ENCODE data around the gene MYLK4.

The MYLK4 gene

DNA sequence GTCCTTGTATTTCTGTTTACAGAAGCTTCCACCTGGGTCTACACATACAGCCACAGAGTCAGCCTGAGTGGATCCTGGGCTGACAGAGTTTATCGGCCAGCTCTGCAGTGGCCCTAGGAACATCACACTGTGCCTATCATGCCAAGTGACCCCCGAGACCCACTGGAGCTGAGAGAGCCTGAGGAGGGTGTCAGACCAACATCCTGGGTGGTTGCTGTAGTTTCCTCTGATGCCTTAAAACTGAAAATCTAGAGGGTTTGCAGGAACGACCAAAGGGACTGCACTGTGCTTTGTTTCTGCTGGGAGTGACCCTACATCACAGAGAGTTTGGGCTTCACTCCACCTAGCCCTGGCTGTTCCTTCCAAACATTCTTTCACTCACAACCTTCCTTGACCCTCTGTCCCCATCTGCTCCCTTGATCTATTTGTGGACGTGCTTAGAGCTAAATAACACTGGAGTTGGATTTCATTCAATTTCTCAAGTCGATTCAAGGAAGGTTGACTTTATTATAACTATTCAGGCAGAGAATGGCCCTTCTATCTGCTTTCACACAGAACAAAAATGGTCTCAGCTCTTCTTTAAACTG, 18.1 kb downstream of the MYLK4 start:
- no peak for DNase-seq

DNA sequence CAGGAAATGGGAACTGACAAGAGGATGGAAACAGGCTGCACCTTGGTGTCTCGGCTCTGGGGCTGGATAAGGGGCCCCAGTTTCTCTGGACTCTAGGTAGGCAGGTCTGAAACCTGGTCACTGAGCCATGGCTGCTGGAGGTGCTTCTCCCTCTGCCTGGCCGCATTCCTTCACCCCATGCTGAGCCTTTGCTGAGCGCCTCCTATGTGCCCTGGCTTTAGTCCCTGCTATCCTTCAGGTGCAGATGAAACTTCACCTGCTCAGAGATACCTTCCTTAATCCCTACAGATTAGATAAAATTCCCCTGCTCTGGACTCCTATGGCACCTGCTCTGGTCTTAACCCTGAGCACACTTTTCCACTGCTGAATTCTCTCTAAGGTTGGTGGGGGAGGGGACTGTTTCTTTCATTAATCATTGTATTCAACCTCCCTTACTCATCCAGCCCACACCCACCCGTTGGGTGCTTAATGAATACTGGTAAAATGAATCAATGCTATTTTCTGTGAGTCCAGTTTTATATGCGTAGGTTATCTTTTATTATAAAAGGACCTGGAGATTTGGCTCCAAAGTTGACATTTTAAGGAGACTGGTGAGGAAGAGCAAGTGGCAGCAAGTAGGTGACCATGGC, 19.3 kb downstream of the MYLK4 start:
- no peak for DNase-seq

DNA sequence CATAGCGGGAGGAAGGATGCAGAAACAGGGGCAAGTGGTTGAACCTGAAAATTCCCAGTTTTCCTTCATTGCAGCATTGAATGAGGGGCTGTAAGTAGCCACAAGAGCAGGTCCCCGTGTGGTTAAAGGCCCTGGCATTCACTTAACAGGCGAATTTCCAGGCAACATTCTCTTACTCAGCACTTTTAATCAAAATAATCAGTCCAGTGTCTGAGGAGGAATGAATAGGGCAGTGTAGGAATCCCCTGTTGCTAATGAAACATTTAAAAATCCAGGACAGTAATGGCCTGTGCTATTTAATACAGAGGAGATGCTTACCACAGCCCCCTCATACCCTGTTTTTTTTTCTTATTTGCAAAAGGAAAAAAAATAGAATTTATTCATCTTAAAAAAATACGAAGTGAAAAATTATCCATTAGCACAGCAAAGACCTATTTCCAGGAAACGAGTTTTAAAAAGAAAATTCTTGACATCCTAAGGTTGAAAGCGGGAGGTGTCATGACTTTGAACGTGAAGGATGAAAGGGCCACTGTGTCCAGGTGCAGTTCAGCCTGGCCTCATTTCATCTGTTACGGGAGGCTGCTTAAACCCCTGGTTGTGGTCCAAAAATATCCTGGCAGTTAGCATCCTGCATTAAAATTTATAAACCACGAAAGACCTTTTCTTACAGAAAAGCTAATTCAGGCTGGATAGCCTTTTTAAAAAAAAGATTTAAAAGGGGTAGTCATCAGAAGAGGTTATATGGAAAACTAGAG, 20.2 kb downstream of the MYLK4 start:
- DNase-seq, result no peak

DNA sequence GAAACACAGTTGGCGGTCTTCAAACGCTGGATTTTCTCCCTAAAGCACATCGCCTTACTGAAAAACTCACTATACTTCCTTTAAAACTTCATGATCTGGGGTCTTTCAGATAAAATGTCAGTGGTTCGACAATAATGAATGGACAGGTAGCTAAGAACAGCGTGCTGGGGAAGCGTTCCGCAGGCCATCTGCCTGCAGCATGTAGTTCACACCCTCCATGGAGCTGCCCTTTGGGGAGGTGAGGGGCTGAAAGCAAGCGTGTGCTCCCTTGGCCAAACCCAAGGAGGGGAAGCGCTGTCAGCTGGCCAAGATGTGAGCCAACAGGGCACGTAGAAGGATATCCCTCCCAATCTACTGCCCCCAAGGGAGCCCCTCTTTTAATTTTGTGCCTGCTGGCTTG, 20.8 kb downstream of the MYLK4 start:
- DNase-seq, result no peak

DNA sequence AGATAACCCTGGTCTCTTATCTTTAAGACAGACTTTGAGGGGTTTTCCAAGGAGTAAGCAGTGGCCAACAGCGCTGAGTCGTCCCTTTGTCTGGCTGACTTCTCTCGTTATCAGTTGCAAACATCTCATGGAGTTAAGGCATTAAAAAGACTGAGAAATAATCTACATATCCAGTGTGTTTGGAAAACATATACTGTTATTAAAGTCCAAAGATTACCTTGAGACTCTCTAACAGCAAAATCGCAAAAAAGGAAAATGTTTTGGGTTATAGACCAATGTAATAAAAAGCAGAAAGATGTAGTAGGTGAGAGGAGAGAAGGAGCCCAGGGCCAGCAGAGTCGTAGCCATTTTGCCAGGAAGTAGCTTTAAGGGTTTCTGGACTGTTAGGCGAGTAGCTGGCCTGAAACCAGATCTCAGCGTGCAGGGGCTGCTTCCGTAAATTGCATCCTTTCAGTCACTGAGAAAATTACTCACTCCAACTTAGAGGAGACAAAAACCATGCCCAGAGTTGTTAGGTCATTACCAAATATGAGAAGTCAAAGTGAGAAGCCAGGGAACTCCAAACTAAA, 24.6 kb downstream of the MYLK4 start:
- peak; percentile 97 for DNase-seq

DNA sequence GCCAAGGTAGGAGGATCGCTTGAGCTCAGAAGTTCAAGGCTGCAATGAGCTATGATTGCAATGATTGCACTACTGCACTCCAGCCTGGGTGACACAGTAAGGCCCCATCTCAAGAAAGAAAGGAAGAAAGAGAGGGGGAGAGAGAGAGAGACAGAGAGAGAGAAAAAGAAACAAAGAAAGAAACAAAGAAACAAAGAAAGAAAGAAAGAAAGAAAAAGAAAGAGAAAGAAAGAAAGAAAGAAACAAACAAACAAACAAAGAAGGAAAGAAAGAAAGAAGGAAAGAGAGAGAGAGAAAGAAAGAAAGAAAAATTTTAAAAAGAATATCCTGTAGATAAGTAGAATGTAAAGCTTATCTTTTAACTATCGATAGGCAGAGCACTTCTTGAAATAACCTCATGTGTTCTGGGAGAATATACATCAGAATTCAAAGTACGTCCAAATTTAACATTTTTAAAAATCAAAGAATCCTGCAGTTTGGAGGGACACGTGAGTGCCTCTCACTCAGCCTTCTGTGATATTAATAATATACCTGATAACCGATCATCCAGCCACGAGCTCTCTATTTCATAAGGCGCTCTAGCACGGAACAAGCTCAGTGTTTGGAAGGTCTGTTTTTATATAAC, 25.2 kb downstream of the MYLK4 start:
- DNase-seq, result no peak

DNA sequence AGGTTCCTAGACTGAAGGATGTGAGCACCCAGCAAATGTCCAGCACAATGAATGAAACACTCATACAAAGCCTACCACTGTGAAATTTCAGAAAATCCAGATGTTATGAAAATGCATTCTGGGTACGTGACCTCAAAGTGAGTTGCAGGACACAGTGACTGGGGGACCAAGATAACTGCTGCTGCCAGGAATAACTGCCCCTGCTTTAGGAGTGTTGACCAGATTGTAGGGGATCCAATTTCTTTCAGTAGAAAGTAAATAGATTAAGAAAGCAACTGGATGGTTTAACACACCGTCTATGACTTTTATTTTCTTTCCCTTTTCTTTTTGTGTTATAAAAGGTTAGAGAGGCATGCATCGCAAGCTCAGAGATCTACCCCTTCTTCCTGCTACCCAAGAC, 29.5 kb downstream of the MYLK4 start:
- no peak for DNase-seq

DNA sequence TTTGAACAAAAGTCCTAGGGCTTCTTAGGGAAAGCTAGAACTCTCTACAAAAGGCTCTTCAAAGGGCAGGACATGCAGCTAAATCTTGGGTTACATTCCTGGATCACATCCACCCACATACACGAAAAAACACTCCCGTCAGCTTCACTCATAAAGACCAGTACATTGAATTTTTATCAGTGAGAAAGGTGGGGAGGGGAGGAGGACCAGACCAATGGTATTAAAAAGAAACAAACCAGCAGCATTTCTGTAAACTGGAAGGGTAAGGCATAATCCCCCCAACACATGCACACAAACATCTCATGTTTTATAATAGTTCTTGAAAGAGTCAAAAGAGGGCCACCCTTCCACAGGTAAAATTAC, 31.6 kb downstream of the MYLK4 start:
- DNase-seq, result no peak

DNA sequence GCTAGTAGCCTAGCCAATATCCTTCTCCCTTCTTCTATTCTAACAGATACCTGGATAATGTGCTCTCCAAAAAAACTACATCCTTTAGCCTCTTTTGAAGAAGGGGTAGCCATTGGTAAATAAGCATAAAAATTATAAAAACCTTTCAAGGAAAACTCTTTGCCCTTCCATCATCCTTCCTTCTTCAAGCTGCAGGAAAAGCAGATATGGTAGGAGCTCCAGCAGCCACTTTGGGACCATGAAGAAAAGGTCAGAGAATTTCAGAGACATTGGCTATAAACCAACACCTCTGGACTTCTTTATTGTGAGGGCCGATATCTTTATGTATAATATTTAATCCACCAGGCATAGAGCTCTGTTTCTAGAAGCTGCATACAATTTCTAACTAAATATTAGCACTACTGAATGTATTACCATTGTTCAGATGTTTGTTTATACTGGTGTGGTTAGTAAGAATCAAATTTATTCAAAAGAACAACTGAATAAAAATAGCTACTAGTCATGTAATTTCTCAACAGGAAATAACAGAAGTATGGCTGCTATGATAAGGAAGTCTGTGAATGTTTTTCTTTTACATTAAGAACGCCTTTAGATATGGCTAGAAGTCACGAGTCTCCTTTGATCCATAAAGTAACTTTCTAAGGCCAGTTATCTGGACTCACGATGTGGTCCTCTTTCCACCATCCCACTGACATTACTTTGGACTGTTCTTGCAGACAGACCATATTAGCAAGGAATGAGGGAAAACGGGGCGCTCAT, 32.2 kb downstream of the MYLK4 start:
- peak; percentile 40 for DNase-seq

DNA sequence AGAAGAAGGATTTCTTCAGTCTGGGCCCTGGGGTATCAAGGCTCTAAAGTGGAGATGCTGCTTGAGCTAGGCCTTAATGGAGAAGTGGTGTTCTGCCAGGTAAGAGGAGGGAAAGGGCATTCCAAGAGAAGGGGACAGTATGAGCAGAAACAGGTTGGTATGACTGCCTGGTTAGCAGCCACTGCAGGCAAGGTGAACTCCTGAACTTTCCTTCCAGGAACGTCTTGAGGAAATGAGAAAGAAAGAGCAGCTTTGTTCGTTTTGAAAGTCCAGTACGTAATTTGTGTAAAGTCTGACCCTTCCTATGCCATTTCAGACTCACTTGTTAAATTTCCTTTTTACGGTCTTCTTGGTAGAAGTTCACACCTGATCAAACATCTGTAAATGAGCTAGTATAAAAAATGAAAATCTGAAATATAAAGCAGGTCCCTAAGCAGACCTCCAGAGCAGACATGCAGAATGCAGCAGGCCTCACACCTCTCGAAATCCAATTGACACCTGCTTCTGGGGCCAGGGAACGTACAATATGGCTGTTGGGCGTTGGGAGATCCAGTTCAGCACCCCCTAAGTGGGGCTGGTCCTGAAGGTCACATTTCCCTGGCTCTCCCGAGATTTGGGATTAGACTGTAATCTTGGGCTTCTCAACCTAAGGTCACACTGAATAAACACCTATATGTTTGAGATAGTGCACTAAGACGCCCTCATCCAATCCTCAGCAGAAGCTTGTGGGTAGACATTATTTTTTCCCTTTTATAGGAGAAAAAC, 33.6 kb downstream of the MYLK4 start:
- no peak for DNase-seq

DNA sequence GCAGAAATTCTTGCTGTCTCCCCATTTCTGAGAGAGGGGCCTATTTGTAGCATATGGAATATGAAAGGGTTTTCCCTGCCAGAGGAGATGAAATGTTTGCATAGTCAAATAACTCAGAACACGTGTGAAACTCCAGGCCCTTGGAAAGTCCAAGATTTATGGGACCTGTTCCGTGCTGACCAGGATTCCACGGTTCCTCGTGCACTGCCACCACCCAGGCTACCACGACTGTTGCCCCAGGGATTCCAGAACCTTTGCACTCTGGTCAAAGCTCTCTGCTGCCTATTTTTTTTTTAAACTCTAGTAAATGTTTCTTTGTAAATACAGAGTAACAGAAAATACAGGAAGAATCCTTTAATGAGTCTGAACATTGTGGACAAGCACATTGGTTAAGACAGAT, 35.0 kb downstream of the MYLK4 start:
- no peak for DNase-seq

DNA sequence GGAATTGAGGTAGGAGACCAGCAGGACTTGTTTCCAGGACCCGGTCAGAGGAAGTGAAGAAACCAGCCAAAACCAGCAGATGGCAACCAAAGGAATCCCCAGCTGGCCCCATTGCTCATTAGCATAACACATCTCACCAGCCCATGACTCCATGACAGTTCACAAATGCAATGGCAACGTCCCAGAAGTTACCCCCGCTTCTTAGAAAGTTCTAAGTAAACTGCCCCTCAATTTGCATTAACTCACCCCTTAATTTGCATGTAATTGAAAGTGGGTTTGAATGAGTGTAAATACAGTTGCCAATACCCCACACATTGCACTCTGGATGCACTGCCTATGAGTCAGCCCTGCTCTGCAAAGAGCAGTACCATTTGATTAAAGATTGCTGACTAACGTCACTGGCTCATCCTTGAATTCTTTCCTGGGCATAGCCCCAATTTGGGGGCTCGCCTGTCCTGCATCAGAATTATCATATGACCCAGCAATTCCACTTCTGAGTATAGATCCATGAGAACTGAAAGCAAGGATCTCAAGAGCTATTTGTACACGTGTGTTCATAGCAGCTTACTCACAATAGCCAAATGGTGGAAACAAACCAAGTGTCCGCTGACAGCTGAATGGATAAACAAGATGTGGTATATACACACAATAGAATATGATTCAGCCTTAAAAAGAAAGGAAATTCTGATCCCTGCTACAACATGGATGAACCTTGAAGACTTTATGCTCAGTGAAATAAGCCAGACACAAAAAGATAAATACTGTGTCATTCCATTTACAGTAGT, 36.4 kb downstream of the MYLK4 start:
- DNase-seq, result peak; percentile 40

DNA sequence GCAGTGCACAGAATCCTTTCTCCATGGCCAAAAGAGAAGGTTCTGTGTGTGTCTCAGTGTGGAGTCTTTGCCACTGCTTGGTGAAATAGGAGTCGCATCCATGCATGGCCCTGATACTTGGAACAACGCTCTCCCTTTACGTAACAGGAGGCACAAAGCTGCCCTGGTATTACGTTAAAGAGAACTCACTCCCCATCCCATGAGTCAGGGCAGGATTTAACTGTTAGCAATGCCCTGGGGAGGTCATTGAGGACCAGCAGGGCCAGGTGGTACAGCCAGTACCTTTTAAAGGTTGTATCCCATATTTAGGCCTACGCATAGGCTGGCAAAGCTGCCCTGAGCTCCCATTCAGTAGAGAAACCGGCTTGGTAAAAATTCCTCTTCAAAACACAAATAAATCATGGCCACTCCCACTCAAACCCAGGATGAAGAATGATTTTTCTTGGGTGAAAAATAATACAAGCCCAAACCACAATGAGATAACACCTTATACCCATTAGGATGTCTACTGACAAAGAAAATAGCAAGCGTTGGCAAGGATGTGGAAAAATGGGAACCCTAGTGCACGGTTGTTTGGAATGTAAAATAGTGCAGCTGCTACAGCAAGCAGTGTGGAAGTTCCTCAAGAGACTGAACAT, 37.1 kb downstream of the MYLK4 start:
- no peak for DNase-seq

DNA sequence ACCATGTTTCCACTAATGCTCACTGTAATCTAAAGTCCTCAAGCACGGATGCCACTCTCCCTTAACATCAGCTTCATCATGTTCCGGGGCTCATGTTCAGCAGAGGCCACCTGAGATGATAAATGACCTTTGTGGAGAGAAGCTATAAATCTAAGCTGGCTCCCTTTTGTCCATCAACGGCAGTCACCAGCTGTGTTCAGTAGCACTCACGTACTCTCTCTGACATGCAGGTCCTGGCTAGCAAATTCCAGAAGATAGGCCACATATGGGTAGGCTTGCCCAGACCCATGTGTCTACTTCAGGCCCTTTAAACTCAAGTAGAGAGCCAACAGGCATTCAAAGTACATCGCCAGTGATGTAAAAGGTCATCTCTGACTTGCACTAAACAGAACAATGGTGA, 38.6 kb downstream of the MYLK4 start:
- DNase-seq, result no peak

DNA sequence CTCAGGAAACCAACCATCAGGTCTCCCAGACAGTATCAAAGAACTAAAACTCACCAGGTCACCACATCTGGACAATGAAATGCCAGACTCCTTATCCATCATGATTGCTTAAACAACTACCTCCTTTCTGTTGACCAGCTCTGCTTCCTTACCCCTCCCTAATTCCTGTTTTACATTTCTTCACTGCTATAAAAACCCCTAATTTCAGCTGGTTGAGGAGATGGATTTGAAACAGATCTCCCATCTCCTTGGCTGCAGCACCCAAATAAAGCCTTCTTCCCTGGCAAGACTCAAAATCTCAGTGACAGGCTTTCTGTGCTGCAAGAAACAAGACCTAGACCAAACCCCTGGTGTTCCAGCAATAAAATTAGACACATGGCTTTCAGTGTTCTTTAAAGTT, 40.3 kb downstream of the MYLK4 start:
- DNase-seq, result no peak

DNA sequence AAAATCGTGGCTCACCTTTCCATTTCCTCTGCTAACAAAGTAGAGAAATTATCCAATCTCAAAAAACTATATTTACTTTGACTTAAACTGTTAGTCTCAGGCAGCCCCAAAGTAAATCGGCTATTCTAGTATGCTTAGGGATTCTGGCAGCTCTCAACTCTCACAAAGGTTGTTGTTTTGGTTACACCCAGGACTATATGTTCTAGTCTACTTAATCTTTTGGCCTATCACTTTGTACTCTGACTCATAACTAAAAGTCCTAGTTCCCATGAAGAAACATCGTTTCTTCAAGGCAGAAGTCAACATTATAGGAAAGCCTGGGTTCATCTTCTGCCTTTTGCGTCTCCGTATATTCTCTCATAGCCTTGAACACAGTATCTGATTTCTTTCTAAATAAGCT, 42.3 kb downstream of the MYLK4 start:
- DNase-seq, result no peak

DNA sequence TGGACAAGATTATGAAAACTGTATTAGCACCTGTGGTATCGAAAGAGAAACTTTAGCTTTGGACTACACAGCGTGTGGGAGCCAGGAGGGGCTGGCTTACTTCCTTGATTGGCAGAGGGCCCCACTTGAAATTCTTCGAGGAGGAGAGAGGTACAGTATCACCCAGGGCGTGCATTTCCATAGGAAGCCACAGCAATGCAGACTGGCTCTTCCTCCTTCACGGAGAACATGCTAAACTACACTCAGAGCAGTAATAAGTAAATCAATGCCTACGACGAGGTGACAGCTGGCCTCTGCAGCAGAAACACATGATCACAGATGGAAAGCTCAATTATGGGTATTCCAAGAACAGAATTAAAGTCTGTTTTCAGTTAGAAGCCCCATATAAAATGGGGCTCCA, 44.2 kb downstream of the MYLK4 start:
- no peak for DNase-seq

DNA sequence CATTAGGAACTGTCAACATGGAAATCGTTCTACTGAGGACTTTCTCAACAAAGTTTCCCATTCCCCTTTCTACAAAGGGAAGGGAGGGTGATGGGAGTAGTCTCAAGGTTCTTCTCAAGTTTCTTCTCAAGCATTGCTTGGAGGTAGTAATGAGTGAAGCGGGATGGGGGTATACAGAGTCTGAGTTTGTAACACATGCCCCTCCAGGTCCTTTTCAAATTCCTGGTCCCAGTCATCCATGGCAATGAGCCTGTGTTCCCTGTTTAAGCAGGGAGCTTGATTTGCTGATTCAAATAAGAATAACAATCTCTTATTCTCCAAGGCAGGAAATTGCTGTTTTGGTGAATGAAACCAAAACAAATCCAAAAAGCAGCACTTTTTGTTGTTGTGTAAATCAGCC, 45.5 kb downstream of the MYLK4 start:
- no peak for DNase-seq

DNA sequence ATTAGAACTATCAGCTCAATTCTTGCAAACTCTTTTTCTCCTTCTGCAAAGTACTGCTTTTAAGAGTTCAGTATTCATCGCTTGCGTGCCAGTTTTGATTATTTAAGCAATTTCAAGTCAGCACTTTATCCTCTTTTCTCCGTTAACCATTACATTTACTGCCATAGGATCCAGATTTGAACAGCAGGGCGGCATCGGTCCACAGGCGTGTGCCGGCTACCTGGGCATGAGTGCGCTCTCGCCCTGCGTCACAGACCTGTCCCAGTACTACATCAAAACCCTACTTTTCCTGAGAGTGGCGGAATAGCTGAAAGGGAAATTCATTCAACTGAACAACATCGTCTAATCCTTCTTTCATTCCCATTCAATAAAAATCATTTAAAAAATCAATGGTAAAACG, 53.4 kb downstream of the MYLK4 start:
- no peak for DNase-seq

DNA sequence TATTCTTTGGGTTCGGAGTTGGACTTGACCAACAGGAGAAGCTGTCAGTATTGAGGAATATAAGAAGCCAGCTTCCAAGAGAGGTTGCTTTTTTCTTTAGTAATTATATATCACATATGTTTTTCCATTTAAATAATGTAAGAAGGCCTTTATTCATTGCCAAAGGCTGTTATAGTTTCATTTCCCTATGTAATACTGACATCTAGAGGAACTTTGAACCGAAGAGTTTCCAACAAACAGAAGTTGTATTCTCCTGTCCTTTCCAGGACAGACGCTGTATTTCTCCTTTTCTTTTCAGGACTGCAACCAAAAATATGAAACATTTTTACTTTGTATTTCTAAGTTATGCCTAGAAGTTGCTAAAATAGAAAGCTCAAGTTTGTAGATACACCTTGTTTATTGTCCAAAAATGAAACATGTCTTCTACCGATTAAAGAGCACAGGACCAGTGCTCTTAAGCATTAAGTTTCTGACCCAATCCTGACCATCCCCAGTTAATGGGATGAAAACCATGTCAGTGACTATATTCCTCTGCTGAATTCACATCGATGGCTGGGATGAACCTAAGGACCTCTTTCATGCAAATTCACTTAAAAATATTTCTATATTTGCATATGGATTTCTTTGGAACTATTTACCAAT, 55.1 kb downstream of the MYLK4 start:
- peak; percentile 69 for DNase-seq
